GM12865 (cell line): ENCODE results near the gene SLAIN1.

Experiments used
- DNase-seq: peaks from one replicate; pipeline ENCODE4 v3.0.0; 2010; ENCODE audit warnings: low read depth
- H3K4me3 ChIP-seq: 2 replicates; pipeline ENCODE4 v1.5.1; 2011; ENCODE audit warnings: mild to moderate bottlenecking, low read depth, low read length, control low read depth
- TF ChIP-seq, protein P1 (sequence below): IDR thresholded peaks from 2 replicates; pipeline ENCODE4 v1.5.1; 2011; ENCODE audit warnings: low read length, control low read depth, low read depth, inconsistent platforms; ENCODE audit not compliant: insufficient read depth; ENCODE audit errors: missing control alignments

The SLAIN1 gene

DNA sequence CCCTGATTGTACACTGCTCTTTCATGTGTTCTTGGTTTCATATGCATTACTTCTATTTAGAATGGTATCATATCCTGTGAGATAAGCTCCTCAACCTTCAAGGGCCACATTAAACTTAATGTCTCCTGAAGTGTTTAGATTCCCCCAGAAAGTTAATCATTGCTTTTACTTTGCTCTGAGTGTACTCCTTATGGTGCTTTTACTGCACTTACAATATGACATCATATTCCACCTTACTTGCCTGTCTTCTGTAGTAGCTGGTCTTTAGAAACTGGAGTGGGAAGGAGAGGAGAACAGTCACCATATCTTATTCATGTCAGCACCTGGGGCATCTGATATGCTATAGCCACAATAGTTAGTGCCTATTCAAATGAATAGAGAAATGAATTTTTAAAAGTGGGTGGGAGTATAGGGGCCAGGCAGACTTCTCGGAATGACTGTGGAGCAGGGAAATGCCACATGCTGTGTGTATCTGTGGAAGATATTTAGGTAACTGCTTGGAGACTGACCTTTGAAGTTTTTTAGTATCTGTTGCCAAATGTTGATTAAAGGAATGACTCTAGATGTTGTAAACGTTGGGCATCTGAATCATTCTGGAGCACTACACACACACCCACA is 40.2 kb downstream of the SLAIN1 start:
- TF ChIP-seq, protein P1, sequence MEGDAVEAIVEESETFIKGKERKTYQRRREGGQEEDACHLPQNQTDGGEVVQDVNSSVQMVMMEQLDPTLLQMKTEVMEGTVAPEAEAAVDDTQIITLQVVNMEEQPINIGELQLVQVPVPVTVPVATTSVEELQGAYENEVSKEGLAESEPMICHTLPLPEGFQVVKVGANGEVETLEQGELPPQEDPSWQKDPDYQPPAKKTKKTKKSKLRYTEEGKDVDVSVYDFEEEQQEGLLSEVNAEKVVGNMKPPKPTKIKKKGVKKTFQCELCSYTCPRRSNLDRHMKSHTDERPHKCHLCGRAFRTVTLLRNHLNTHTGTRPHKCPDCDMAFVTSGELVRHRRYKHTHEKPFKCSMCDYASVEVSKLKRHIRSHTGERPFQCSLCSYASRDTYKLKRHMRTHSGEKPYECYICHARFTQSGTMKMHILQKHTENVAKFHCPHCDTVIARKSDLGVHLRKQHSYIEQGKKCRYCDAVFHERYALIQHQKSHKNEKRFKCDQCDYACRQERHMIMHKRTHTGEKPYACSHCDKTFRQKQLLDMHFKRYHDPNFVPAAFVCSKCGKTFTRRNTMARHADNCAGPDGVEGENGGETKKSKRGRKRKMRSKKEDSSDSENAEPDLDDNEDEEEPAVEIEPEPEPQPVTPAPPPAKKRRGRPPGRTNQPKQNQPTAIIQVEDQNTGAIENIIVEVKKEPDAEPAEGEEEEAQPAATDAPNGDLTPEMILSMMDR, result no peak
- H3K4me3 ChIP-seq, result no peak overlapping the region
- no peak for DNase-seq

DNA sequence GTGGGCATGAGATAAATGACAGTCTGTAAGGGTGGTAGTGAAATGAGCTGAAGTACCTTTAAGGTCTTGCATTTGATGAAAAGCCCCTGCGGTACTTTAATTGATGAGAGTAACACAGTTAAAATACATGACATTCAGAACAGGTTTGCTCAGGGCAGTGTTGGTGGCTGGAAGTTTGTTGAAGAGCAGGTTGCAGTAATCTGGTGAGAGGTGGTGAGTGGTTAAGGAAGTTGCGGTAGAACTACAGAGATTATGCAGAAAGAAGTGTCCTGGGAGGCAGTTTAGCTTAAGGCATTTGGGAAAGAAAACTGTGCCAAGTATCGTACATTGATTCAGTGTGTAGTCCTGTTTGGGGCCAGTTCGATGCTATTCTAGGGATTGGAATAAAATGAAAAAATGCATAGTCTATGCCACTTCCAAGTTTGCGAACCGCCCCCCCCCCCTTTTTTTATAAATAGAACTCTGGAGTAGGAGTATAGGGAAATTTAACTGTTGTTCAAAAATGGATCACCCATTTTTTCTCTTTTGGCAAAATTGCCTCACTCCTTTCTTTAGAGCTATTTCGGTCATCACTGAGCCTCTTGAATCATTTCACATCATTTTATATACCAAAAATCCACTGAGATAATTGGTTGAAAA is 42.7 kb downstream of the SLAIN1 start:
- TF ChIP-seq, protein P1, result no peak
- H3K4me3 ChIP-seq, result no peak overlapping the region
- no peak for DNase-seq

DNA sequence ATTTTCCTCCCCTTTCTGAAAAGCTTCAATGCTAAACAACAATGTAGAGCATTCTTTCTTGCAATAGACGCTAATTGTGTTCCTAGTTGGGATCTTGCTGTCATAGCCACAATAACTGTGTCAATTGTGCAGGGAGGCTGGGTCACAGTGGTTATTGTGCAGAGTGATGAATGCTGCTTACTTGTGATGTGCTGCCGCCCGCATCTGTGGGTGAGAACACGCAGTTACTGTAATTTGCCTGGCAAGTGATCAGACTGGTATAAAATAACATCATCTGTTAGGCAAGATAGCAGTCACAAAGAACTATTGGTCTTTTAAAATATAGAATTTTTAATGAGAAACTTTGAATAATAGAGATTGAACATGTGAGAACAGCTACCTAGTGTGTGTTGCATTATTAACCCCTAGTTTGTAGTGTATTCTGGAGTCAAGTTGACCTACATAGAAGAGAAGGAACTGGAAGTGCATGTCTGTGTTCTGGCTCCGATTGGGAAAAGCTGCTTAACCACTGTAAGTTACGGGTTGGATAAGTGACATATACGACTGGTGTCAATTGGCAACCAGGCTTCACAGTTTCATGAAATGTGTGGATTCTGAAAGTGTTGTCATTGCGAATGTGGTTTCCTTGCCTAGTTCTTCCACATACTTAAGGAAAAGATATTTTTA is 43.6 kb downstream of the SLAIN1 start:
- no peak for DNase-seq
- TF ChIP-seq, protein P1, result no peak
- no peak overlapping the region for H3K4me3 ChIP-seq

DNA sequence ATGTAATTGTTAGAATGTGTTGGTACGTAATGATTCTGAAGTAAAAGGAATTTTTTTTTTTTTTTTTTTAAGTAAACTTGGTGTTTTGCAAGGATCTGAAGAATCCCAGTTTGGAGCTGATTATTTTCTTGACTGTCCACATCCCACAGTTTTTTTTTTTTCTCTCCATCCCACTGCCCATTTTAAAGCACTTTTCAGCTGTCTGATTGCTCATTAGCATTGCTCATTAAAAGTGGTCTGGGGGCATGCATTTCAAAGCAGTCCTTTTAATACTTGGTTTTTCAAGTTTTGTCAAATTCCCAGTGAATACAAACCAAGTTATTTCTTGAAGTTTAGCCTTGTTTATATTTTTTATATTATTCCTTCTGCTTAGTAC is 44.1 kb downstream of the SLAIN1 start:
- no peak for DNase-seq
- no peak overlapping the region for H3K4me3 ChIP-seq
- TF ChIP-seq, protein P1, result no peak

DNA sequence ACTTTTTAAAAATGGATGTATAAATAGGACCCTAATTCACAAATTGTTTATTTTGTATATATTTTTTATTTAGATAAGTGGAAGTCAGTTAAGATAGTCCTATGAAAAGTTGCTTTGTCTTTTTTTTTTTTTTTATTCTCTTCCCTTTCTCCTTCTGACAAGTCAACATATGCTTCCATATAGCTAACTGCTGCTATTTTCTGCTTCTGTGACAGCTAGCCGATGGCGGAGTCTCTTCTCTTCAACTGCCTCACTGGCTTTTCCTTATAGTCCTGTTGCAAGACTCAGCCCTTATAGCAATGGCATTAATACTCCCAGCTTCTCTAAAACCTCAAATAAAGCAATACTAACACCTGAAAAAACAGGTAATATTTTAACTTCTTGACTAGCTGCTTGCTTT is 45.3 kb downstream of the SLAIN1 start:
- no peak for DNase-seq
- no peak overlapping the region for H3K4me3 ChIP-seq
- TF ChIP-seq, protein P1, result no peak

DNA sequence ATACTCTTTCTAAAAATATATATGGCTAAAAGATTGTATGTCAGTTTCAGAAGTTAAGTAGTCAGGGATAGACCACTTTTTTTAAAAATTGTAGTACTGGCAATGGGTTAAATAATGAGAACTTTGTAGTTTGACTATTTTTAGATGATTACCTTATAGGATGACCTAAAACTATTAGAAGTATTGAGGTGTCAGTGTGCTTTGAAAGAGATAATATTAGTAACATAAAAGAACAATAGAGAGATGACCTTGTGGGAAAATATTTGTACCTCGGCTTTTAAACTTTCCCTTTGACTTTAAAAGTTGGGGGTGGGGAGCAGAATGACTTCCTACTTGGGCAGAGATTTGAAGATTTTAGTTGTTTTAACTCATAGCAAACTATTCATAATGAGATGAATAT is 48.3 kb downstream of the SLAIN1 start:
- no peak for DNase-seq
- H3K4me3 ChIP-seq, result no peak overlapping the region

More for the DNA sequence above, 48.3 kb downstream of the SLAIN1 start:
- TF ChIP-seq, protein P1, result no peak
